COLO668 (cell line): ENCODE measurements around the gene ST8SIA5.

Experiments used
- DNase-seq: peaks from one replicate; lab custom pipeline; 2025; ENCODE audit not compliant: unreplicated experiment; lab: John Stamatoyannopoulos, UW

ST8SIA5 gene

DNA sequence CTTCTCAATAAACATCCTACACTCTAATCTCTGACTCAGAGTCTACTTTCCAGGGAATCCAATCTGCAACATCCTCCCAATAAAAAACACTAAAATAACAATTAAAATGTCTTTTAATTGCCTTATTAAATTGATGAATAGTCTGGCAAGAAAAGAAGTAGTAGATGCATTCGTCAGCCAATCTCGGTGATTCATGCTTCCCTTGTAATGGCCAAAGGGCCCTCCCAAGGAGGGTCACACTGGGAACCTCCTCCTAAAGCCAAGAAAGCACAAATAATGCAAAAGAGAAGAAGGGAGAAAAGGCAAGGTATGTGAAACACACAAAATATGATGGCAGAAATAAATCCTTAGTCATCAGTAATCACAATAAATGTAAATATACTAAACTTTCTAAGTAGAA lies 16.8 kb downstream of the ST8SIA5 start:
- no peak for DNase-seq

DNA sequence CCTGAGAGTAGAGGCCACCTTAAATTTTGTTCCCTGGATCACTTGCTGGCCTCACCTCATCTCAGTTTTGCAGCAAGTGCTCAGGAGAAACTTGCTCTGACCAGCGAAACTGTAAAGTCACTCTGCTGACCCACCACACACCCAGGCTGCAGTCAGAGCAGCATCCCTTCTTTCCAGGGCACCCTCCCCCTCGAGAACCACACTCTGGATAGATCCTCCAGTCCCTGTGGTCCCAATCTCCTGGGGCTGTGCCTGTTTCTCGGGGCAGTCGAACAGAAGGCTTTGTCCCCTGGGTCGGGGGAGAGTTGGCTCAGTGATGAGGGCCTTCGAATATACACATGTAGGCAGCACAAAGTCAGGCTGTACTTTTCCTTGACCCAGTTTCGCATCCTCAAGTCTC lies 18.4 kb downstream of the ST8SIA5 start:
- no peak for DNase-seq

DNA sequence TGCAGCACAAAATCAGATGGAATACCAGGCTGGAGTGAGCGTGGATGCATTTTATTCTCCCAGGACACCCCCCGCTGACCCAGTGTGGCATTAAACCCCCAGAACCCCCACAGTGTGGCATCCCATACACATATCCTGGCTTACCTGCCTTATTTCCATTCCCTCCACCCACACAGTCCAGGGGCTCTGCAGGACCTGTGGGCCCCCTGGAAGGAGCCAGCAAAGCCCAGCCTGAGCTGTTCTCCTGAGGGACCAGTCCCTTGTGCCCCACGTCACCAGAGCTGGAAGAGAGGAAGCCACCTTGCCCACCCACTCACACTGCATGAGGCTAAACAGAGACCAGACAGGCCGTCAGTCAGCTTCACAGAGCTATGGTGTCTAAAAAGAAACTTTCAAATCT lies 20.1 kb downstream of the ST8SIA5 start:
- DNase-seq, result no peak

DNA sequence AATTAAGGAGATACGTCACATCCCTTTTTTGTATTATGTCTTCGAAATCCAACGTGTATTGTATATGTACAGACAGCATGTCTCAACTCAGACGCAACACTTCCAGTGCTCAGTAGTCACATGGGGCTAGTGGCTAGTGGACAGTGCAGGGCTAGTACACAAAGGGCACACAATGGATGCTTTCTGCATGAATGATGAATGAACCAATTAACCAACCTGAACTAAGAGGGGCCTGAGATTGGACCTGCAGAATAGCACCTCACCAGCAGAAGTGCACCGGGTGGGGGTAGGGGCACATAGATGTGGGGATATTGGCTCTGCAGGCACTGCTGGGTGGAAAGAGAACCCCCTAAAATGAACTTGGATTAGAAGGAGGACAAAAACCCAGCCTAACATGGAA lies 20.7 kb downstream of the ST8SIA5 start:
- DNase-seq, result no peak

DNA sequence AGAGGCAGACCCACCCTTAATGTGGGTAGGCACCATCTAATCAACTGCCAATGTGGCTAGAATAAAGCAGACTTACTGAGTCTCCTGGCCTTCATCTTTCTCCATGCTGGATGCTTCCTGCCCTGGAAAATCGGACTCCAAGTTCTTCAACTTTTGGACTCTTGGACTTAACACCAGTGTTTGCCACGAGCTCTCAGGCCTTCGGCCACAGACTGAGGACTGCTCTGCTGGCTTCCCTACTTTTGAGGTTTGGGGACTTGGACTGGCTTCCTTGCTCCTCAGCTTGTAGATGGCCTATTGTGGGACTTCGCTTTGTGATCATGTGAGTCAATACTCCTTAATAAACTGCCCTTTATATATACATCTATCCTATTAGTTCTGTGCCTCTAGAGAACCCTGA lies 21.9 kb downstream of the ST8SIA5 start:
- DNase-seq, result no peak

DNA sequence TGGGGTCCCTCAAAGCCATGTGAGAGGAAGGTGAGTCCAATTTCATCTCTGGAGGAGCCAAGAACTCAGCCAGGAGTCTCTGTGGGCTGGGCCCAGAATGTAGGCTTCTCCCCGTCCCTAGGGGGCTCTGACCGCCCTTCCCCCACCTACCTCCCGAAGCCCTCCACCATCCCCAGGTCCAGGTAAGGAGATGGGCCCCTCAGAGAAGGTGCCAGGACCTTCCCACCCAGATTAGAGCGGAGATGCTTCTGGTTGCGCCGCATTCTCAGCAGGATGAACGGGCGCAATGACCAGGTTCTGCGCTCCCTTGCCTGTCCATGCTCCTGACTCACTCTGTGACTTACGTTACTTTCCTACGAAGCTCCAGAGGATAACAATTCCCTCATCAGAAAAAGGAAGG lies 23.0 kb downstream of the ST8SIA5 start:
- DNase-seq, result no peak

DNA sequence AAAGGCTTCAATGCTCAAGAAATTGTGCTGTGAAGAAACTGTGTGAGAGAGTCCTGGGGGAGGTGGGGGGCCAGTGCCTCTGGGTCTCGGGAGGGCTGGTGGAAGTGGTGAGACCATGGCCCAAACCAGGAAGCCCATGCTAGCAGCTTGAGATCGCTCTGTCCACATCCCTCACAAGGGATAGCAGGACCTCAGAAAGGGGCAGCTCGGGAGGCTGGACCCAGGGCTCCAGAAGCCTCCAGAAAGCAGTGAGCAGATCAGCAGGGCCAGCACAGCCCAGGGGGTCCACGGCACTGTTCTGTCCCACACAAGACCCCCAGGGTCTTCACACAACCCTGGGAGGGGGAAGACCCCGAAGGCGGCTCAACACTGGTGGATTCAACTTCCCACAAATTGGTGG lies 24.1 kb downstream of the ST8SIA5 start:
- DNase-seq, result no peak

DNA sequence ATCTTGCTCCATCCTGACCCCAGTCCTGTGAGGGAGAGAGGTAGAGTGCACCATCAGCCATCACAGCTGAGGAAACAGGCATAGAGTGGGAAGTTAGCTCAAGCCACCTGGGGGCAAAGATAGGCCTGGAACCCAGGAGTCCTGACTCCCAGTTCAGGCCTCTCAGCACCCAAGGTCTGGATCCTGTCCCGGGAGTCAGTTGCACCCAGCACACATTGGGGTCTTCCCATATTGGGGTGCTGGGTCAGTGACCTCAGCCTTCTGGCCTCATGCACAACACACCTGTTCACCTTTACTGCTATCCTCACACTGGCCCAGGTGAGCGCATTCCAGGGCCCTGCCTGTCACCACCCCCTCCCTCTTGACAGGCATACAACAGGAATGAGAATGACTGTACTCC lies 24.7 kb downstream of the ST8SIA5 start:
- no peak for DNase-seq

DNA sequence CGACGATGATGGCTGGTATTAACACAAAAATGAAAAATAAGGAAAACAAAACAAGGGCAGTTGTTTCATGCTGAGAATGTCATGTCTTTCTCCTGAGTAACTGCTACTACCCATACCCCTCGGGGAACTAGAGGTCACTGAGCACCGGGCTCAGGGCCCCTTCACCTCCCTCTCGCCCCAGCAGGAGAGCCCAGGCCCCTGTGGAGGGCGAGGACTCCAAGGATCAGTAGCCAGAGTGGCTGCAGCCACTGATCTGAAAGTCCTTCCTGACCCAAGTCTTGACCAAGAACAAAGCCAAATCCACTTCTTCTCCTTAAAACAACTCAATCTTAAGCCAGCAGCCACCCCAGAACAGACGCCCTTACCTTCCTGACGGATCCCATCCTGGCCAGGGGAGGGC lies 25.5 kb downstream of the ST8SIA5 start:
- DNase-seq, result no peak

DNA sequence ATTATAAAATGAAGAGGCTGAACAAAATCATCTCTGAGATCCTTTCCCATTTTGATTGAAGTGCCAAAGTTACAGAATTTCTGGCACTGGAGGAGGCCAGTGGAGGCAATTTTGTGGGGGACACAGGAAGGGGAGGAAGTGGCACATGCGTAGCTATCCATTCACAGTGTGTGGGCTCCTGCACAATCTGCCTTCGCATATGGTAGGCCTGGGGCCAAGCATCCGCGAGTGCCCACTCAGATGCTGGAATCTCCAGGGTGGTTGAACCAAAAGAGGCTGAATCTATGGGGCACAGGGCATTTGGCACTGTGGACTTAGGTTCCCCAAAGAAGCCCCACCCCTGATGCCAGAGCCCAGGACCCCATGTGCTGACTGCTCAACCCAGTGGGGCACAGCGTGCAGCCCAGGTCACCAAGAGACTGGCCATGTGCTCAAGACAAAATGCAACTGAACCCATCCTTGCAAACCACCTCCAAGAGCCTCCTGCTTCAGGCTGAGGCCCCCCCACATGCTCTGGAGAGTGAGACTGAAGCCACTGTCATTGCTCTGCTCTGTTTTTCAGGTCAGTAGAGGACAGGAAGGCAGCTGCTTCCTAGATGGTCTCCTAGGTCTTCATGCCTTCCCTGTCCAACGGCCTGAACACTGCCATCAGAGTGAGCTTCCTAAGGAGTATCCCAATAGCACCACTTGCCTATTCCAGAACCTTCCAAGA lies 28.5 kb downstream of the ST8SIA5 start:
- DNase-seq, result no peak

DNA sequence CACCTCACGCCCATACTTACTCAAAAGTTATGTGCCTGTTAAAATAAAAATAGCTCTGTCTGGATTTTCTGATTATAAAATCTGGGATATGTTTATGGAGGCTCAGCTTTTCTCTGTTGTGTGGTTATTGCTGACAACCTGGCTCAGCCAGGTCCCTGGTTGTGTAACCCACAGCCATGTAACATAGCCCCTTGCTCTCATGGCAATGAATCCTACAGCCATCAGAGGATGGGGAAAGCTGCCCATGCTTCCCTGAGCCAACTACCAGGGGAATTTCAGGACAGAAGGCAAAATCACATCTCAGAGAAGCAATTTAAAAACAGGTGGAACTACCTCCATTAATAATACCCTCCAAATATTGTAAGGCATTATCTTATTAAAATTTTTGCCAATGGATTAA lies 29.7 kb downstream of the ST8SIA5 start:
- DNase-seq, result no peak

DNA sequence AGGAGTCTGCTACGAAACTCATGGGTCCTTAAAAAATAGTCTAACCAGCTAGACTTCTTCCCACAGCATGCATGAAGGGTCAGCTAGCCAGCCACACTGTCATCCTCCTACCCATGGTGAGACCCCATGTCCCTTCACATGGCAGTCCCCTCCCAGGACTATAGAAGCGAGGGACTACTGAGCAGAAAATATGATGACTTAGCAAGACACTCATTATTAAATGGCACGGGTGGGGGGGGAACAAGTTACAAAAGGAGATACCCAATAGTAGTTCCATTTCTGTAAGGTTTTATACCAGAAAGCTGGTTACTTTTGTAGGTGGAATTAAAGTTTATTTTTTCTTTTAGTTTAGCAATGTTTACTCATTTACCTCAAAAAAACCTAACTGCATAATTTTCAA lies 31.5 kb downstream of the ST8SIA5 start:
- no peak for DNase-seq

DNA sequence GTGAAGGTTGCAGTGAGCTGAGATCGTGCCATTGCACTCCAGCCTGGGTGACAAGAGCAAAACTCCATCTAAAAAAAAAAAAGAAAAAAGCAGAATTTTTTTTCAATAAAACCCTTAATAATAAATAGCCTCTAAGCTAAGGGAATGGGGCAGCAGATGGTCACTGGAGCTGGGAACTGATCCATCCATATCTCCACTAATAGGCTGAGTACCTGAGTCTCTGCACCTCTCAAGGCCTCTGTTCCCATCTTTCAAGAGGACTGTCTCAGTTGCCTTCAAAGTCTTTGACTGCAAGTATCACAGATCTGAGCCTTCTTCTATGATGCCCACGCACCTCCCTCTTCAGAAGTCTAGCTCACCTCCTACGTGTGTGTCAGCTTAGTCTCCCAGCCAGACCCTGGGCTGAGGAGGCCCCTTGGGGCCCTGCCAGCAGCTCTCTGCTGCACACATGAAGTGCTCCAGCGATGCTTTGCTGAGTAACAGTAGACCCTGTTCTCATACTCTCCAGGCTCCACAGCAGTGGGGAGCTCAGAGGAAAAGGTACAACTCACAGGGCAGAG lies 32.9 kb downstream of the ST8SIA5 start:
- DNase-seq, result no peak

DNA sequence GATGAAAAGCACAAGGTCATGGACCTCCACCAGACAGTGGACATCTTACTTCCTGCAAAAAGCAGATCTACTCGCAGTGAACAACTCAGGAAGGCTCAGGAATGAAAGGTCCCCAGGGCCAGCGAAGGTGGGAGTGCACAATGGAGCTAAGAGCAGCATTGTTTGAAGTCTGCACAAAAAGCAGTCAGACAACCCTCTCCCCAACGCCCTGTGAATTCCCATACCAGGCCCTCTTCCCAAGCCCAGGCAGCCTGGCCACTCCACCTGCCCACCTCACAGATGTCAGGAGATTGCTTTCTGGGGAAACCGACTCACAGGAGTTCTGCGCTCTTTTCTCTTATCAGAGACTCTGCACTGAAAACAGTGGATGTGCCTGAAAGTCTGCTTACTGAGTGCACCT lies 34.8 kb downstream of the ST8SIA5 start:
- DNase-seq, result no peak

DNA sequence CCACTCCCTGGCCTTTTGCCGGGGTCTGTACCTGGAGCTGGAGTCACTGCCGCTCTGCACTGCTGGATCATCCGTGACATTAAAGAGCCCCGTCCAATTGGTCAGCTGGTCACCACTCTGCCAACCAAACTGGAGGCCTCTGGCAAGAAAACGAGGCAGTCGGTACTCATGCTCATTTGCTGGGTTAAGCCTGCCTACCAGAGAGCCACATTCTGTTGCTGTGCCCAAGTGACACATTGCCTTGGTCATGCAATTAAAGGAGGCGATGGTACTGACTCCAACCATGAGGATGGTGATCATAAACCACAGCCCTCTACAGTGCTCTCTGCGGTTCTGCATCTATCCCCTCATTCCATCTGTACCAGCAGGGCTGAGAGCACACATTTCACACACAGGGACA lies 35.5 kb downstream of the ST8SIA5 start:
- DNase-seq, result no peak

DNA sequence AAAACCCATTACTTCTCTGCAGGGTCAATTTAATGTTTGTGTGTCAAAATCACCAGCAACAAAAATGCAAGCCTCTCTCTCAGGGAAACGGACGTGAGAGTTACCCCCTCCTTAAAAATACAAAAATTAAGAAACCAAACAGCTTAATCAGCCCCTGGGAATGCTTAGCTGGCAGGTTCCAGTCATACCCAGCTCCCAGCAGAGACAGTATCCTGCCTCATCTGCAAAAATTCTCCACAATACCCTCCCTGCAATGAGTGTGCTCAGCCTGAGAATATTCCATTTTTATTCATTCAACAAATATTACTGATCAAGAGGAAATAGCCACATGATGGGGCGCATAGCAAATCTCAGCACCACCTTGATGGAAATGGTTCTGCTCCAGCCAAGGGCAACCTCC lies 36.3 kb downstream of the ST8SIA5 start:
- DNase-seq, result no peak

DNA sequence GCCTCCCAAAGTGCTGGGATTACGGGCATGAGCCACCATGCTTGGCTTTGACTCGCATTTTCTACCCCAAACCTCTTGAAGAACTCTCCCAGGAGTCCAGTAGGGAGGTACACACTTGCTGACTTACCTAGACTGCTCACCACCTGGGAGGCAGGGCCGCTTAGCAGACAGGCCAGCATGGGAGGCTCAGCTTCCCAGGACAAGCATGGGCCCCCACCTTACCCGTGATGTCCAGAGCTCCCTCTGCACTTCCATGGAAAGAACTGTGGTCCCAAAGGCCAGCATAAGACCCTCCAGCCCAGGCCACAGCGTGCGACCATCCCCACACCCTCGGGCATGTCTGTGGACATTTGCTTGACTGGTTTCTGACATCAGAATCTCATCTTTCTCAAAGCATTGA lies 36.8 kb downstream of the ST8SIA5 start:
- DNase-seq, result no peak

DNA sequence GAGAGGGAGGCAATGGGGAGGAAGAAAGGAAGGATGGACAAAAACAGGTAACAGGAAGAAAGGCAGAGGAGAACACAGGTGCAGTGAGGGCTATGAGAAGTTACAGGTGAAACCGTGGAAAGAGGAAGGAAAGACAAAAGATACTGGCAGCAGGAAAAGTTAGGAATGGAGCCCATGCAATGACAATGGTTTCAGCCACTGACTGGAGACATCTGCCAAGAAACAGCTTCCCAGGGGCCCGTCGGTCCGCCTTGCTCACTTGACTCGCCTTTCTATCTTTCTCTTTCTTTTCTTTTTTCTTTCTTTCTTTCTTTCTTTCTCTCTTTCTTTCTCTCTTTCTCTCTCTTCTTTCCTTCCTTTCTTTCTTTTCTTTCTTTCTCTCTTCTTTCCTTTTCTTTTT lies 37.5 kb downstream of the ST8SIA5 start:
- DNase-seq, result no peak

DNA sequence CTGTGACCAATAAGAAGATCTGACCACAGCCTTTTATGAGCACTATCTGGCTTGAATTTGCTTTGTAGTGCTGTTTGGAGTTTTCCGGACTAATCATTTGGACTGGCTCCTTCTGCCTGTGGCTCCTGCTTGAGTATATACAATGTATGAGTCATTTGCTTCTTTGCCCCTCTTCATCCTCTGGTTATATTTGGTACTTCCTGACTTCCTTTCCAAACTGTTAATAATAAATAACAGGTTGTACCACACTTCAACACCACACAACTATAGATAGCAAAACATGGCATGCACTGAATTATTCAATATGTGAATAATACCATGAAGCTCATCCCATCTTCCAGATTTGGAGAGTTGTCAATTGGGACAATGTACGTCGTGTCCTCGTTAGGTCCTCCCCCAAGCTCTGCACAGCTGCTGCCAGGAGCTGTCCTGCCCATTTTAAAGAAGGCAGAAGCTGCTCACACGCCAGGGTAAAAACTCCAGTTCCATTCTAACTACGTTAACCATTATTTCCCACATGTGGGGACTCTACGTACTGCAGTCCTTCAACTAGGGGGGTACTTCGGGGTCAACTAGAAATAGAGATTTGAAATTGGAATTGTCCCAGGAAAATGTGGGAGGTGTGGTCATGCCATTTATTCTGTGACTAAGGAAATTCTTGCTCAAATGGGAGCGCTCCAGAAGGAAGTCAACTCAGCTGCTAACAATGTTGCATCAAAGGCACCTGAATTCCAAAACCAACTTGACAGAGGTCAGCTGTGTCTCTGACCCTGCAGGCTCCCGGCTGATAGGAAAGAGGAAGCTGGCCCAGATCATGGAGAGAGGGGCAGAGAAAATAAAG lies 38.1 kb downstream of the ST8SIA5 start:
- DNase-seq, result no peak

DNA sequence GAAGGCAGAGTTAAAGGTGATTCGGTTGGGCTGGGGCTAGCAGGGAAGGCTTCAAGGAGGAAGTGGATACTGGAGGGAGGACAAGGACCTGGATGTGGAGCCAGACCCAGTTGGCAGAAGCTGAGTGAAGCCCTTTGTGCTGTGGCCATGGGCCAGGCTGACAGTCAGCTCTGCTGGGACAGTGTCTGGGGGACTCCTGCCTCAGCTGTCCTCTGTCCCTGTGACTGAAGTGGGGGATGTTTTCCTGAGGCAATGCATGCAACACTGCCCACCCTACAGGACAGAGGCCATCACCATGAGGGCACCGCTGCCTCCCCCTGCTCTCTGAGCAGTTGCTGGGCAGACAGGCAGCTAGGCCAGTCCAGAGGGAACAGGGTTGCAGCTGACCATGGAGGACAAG lies 40.0 kb downstream of the ST8SIA5 start:
- no peak for DNase-seq

DNA sequence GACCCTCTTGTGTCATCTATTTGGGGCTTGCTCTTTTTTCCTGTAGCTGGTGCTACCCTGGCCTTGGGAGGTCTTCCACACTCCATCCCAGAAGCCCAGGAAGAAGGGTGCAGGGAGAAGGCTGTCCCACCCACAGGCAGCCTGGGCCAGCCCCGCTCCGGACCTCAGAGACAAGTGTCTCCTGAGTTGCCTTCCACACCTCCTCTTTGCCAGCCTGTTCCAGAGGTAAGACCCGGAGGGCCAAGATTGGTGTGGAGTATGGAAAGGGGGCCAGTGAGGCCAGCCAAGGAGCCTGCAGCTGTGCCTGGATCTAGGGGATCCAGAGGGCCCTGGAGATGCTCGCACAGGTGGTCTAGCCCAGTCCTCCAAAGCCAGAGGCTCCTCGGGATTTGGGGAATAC lies 40.5 kb downstream of the ST8SIA5 start:
- no peak for DNase-seq

DNA sequence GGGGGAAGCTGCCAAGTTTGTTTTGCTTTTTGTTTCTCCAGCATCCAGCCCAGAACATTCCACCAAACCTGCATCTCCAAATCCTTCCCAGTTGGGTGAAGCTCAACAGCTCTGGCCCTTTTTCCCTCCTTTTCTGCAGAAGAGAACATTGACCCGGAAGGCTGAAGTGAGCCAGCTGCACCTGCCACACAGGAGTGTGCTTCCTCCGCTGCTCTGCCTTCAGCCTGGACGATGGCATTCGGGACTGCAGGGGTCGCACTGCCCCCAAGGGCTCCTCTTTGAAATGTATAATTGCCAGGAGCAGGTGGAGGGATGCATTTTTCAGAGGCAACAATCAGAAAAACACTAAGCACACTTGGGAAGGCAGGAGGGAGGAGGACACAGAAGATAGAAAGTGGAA lies 41.8 kb downstream of the ST8SIA5 start:
- no peak for DNase-seq
